ENCODE results near the gene SELENON. TPM values are rescaled to one million over a fixed set of nuclear protein-coding genes. Genes with fewer than 3 reads are reported as not detected.
A peak's percentile ranks its signal among the peaks of the same experiment; 100 is the strongest.

The SELENON gene
- total RNA-seq, 2 donors from 2014 or later = 22.8 to 27.4 TPM

- TF ChIP-seq POLR2A (IDR thresholded peaks at IDR 0.05) (no peak), CTCF (IDR thresholded peaks at IDR 0.05) (no peak)
- intact Hi-C loops (cut with DNase I) = no loop called here
- peak overlapping the region in 1 of 4 donors; percentile 2 for H3K27ac ChIP-seq
- H3K9me3 ChIP-seq = no peaks in the 10 kb centered on the region
- H3K36me3 ChIP-seq (replicated peaks in 1 of 2; ENCODE audit: insufficient read depth in 1 of 2, low read depth in 2 of 2) = no peaks in the 10 kb centered on the region
- no peak for DNase-seq
- WGBS, 2 donors = 88 to 94% methylated on average over 1 of the region's 1 CpG
- ATAC-seq = no peak
- H3K27me3 ChIP-seq = no peaks in the 10 kb centered on the region
- no peak overlapping the region for H3K4me3 ChIP-seq
- H3K4me1 ChIP-seq = peaks cover 85% of the 10 kb centered on the region
These were observed 3.4 kb downstream of the SELENON start for GRCh38 chr1:25803368-25803767.

GRCh38 chr1:25804244-25804963, 4.4 kb downstream of the SELENON start:
- Histone ChIP-seq H3K27me3 (no peaks in the 10 kb centered on the region), H3K4me1 (peaks cover 74% of the 10 kb centered on the region), H3K36me3 (replicated peaks in 1 of 2; ENCODE audit: insufficient read depth in 1 of 2, low read depth in 2 of 2) (no peaks in the 10 kb centered on the region), H3K27ac (peak overlapping the region; percentile 71 to 83 (median 79)), H3K9me3 (no peaks in the 10 kb centered on the region), H3K4me3 (no peak overlapping the region)
- TF ChIP-seq CTCF (IDR thresholded peaks at IDR 0.05) (no peak), POLR2A (IDR thresholded peaks at IDR 0.05) (no peak)
- 77 to 81% methylated on average over 10 of the region's 10 CpGs for WGBS, 2 donors
- intact Hi-C loops (cut with DNase I) = no loop called here
- no peak for DNase-seq
- no peak for ATAC-seq

- H3K9me3 ChIP-seq = no peaks in the 10 kb centered on the region
- H3K27me3 ChIP-seq = no peaks in the 10 kb centered on the region
- DNase-seq (no peak), ATAC-seq (no peak)
- no peak for TF ChIP-seq CTCF (IDR thresholded peaks at IDR 0.05)
- TF ChIP-seq POLR2A (IDR thresholded peaks at IDR 0.05) = no peak
- H3K4me3 ChIP-seq = no peak overlapping the region
- H3K36me3 ChIP-seq (replicated peaks in 1 of 2; ENCODE audit: insufficient read depth in 1 of 2, low read depth in 2 of 2) = no peaks in the 10 kb centered on the region
- peak overlapping the region; percentile 71 to 83 (median 79) for H3K27ac ChIP-seq
- 78 to 88% methylated on average over 11 to 15 of the region's 15 CpGs for WGBS, 2 donors
- intact Hi-C loops (cut with DNase I) = loop anchor here (5.0 kb wide), 2 partner anchors 193 to 303 kb away; no protein-coding TSS in a partner anchor
- H3K4me1 ChIP-seq = peaks cover 73% of the 10 kb centered on the region
These were observed 5.2 kb downstream of the SELENON start for GRCh38 chr1:25804964-25805862.

- DNase-seq (peak; percentile 66 to 82 (median 76)), ATAC-seq (peak; percentile 78)
- Histone ChIP-seq H3K9me3 (no peaks in the 10 kb centered on the region), H3K27ac (peak overlapping the region; percentile 71 to 83 (median 79)), H3K4me1 (peaks cover 75% of the 10 kb centered on the region), H3K27me3 (no peaks in the 10 kb centered on the region), H3K4me3 (no peak overlapping the region), H3K36me3 (replicated peaks in 1 of 2; ENCODE audit: insufficient read depth in 1 of 2, low read depth in 2 of 2) (no peaks in the 10 kb centered on the region)
- intact Hi-C loops (cut with DNase I) = loop anchor here (5.0 kb wide), 2 partner anchors 194 to 304 kb away; no protein-coding TSS in a partner anchor
- TF ChIP-seq CTCF (IDR thresholded peaks at IDR 0.05) (no peak), POLR2A (IDR thresholded peaks at IDR 0.05) (no peak)
- WGBS, 2 donors = 34 to 37% methylated on average over 3 of the region's 3 CpGs
These were observed 5.9 kb downstream of the SELENON start for GRCh38 chr1:25805863-25806225.
